ENCODE measurements around the gene MARVELD3. TPM values are rescaled to one million over a fixed set of nuclear protein-coding genes. Genes with fewer than 3 reads are reported as not detected.

The MARVELD3 gene
- polyA plus RNA-seq, 1 of the 3 experiments (the other 2 are of a cell fraction), result not detected

GRCh38 chr16:71623597-71623996 lies 2.4 kb upstream of the MARVELD3 start:
- H3K4me3 ChIP-seq (ENCODE audit: low read depth in 2 of 2, low read length in 1 of 2), result no peak overlapping the region
- no peak overlapping the region for H3K4me2 ChIP-seq
- no peak overlapping the region for H2AFZ ChIP-seq (ENCODE audit: low read depth)
- H3K9me2 ChIP-seq, result no peaks in the 10 kb centered on the region
- ChIA-PET CTCF (interaction anchor here (1.5 to 1.9 kb wide), 2 partner anchors 12 to 58 kb away, joined by 5 read pairs; no protein-coding TSS in a partner anchor), POLR2A (no interaction called here)
- H3K9ac ChIP-seq, result no peak overlapping the region
- H3K79me2 ChIP-seq (ENCODE audit: insufficient read depth), result no peaks in the 10 kb centered on the region
- no peaks in the 10 kb centered on the region; a peak in 1 of 4 replicates for H3K4me1 ChIP-seq (ENCODE audit: control insufficient read depth in 1 of 2, insufficient read depth in 2 of 2, low read depth in 1 of 2, low read length in 1 of 2)
- no peaks in the 10 kb centered on the region for H3F3A ChIP-seq (replicated peaks; ENCODE audit: insufficient read depth)
- H4K20me1 ChIP-seq (ENCODE audit: insufficient read depth), result no peaks in the 10 kb centered on the region
- peaks cover 16% of the 10 kb centered on the region for H3K27me3 ChIP-seq (ENCODE audit: insufficient read depth)
- DNase-seq, result no peak
- WGBS (ENCODE audit: low lambda C conversion rate), result 44% methylated on average over 3 of the region's 3 CpGs
- no peaks in the 10 kb centered on the region for H3K9me3 ChIP-seq
- TF ChIP-seq NRF1 (IDR thresholded peaks at IDR 0.05; ENCODE audit: low read depth, low read length) (no peak), RCOR1 (IDR thresholded peaks at IDR 0.05; ENCODE audit: low read length) (no peak), TCF12 (IDR thresholded peaks at IDR 0.05) (no peak), TAF1 (IDR thresholded peaks at IDR 0.05; ENCODE audit: borderline replicate concordance, low read depth, low read length) (no peak), ZBTB33 (IDR thresholded peaks at IDR 0.05; ENCODE audit: borderline replicate concordance, low read depth) (no peak), MXI1 (IDR thresholded peaks at IDR 0.05; ENCODE audit: low read depth, low read length) (no peak), SMC3 (IDR thresholded peaks at IDR 0.05; ENCODE audit: low read depth, low read length) (no peak), GATA2 (CRISPR knock-in tag; IDR thresholded peaks at IDR 0.05) (no peak)
- no peak overlapping the region for H3K27ac ChIP-seq (ENCODE audit: low read depth in 2 of 2, low read length in 1 of 2)
- no peaks in the 10 kb centered on the region for H3K36me3 ChIP-seq (replicated peaks in 1 of 2; ENCODE audit: control insufficient read depth in 1 of 2, insufficient read depth in 2 of 2, low read length in 1 of 2)

- ChIA-PET POLR2A (no interaction called here), CTCF (interaction anchor here (1.5 to 1.9 kb wide), 2 partner anchors 14 to 60 kb away, joined by 5 read pairs; no protein-coding TSS in a partner anchor)
- H2AFZ ChIP-seq (ENCODE audit: low read depth), result no peak overlapping the region
- H3K4me3 ChIP-seq (ENCODE audit: low read depth in 2 of 2, low read length in 1 of 2), result no peak overlapping the region
- no peaks in the 10 kb centered on the region for H3K9me2 ChIP-seq
- no peak for TF ChIP-seq SIN3A (IDR thresholded peaks at IDR 0.05; ENCODE audit: borderline replicate concordance, low read depth, low read length)
- no peak for TF ChIP-seq TEAD4 (IDR thresholded peaks at IDR 0.05; ENCODE audit: borderline replicate concordance, insufficient read depth)
- TF ChIP-seq USF2 (IDR thresholded peaks at IDR 0.05; ENCODE audit: borderline replicate concordance, low read depth, low read length), result no peak
- no peak for TF ChIP-seq ELF1 (IDR thresholded peaks at IDR 0.05)
- no peak for TF ChIP-seq NFIC (IDR thresholded peaks at IDR 0.05; ENCODE audit: borderline replicate concordance)
- TF ChIP-seq JUND (IDR thresholded peaks at IDR 0.05), result no peak
- TF ChIP-seq RCOR1 (IDR thresholded peaks at IDR 0.05; ENCODE audit: low read length), result no peak
- no peak for TF ChIP-seq SMC3 (IDR thresholded peaks at IDR 0.05; ENCODE audit: low read depth, low read length)
- TF ChIP-seq FOSL2 (IDR thresholded peaks at IDR 0.05; ENCODE audit: borderline replicate concordance, low read depth), result no peak
- no peak overlapping the region for H3K27ac ChIP-seq (ENCODE audit: low read depth in 2 of 2, low read length in 1 of 2)
- H3K4me1 ChIP-seq (ENCODE audit: control insufficient read depth in 1 of 2, insufficient read depth in 2 of 2, low read depth in 1 of 2, low read length in 1 of 2), result no peaks in the 10 kb centered on the region; a peak in 1 of 4 replicates
- H3K27me3 ChIP-seq (ENCODE audit: insufficient read depth), result peaks cover 6% of the 10 kb centered on the region
- H3K4me2 ChIP-seq, result no peak overlapping the region
- no peaks in the 10 kb centered on the region for H3K79me2 ChIP-seq (ENCODE audit: insufficient read depth)
- no peaks in the 10 kb centered on the region for H3K9me3 ChIP-seq
- no peaks in the 10 kb centered on the region for H3F3A ChIP-seq (replicated peaks; ENCODE audit: insufficient read depth)
- H4K20me1 ChIP-seq (ENCODE audit: insufficient read depth), result no peaks in the 10 kb centered on the region
- no peaks in the 10 kb centered on the region for H3K36me3 ChIP-seq (replicated peaks in 1 of 2; ENCODE audit: control insufficient read depth in 1 of 2, insufficient read depth in 2 of 2, low read length in 1 of 2)
- H3K9ac ChIP-seq, result no peak overlapping the region
- 69% methylated on average over 7 of the region's 7 CpGs for WGBS (ENCODE audit: low lambda C conversion rate)
- DNase-seq, result no peak
Measured at GRCh38 chr16:71625113-71625850, 702 bp upstream of the MARVELD3 start.

Measured in SK-N-SH (cell line).